Measurements from ENCODE around the gene UPP2. TPM values are rescaled to one million over a fixed set of nuclear protein-coding genes. Genes with fewer than 3 reads are reported as not detected.

Gene UPP2
- total RNA-seq, 1 experiment from 2014 or later, result not detected

- no CpG with 5 or more reads among the region's 4 CpGs for WGBS (ENCODE audit: extremely low coverage, insufficient read length, low lambda C conversion rate)
- no peaks in the 10 kb centered on the region for H3K9me3 ChIP-seq (ENCODE audit: control insufficient read depth, low read depth, low read length)
- DNase-seq, result no peak
- H3K4ac ChIP-seq (ENCODE audit: low read depth, low read length), result no peak overlapping the region
- no peak overlapping the region for H3K56ac ChIP-seq (ENCODE audit: insufficient read length, low read depth, low read length)
- no peak overlapping the region for H2BK12ac ChIP-seq (ENCODE audit: insufficient read length, low read depth, low read length)
- Mint-ChIP-seq H3K27ac (no peak overlapping the region), H3K4me3 (no peak overlapping the region), H3K36me3 (ENCODE audit: insufficient read depth in 1 of 3, low read depth in 3 of 3) (no peaks in the 10 kb centered on the region), H3K9me3 (no peaks in the 10 kb centered on the region; a peak in 1 of 5 replicates), H3K4me1 (peaks cover 2 to 4% of the 10 kb centered on the region in 2 experiments; a peak in 1 of 4 replicates), H3K27me3 (ENCODE audit: low read depth) (no peaks in the 10 kb centered on the region)
- H3K14ac ChIP-seq (ENCODE audit: insufficient read depth, low read length), result no peak overlapping the region
- H3K9ac ChIP-seq (ENCODE audit: extremely low read depth, insufficient read length, low read length), result no peak overlapping the region
- H3K79me1 ChIP-seq (ENCODE audit: insufficient read depth, low read depth, low read length, poor library complexity, severe bottlenecking), result no peaks in the 10 kb centered on the region
- H3K27ac ChIP-seq (ENCODE audit: insufficient read length, low read depth, low read length), result no peak overlapping the region
- no peak overlapping the region for H4K8ac ChIP-seq (replicated peaks; ENCODE audit: insufficient read length, low read depth, low read length)
- H3K18ac ChIP-seq (ENCODE audit: insufficient read length, low read depth, low read length), result no peak overlapping the region
- H3K23ac ChIP-seq (ENCODE audit: insufficient read length, low read depth, low read length), result no peak overlapping the region
- no peaks in the 10 kb centered on the region for H3K27me3 ChIP-seq (ENCODE audit: insufficient read depth, low read length)
- H3K23me2 ChIP-seq (ENCODE audit: insufficient read length, low read depth, low read length, poor library complexity, severe bottlenecking), result no peaks in the 10 kb centered on the region
- H4K5ac ChIP-seq (ENCODE audit: insufficient read length, low read depth, low read length), result no peak overlapping the region
- no peak overlapping the region for H2BK120ac ChIP-seq (ENCODE audit: low read depth, low read length, poor library complexity, severe bottlenecking)
- no peaks in the 10 kb centered on the region for H4K20me1 ChIP-seq (ENCODE audit: control insufficient read depth, insufficient read depth, insufficient read length)
- no peak overlapping the region for H2BK5ac ChIP-seq (ENCODE audit: insufficient read length, low read length)
- no peak overlapping the region for H4K91ac ChIP-seq (ENCODE audit: insufficient read length, low read depth, low read length)
- H3K79me2 ChIP-seq (ENCODE audit: insufficient read depth, low read length), result no peaks in the 10 kb centered on the region
- H2AFZ ChIP-seq (ENCODE audit: low read length), result no peak overlapping the region
- H2AK5ac ChIP-seq (ENCODE audit: insufficient read length, low read length), result no peak overlapping the region
- H3K4me1 ChIP-seq (ENCODE audit: insufficient read depth, low read length), result no peaks in the 10 kb centered on the region; the same call in 1 of the 2 replicates
- H2BK15ac ChIP-seq (ENCODE audit: low read depth, low read length), result no peak overlapping the region
- H3K4me2 ChIP-seq (ENCODE audit: insufficient read depth, insufficient read length, low read length), result no peak overlapping the region
- H2BK20ac ChIP-seq (ENCODE audit: low read depth, low read length, poor library complexity, severe bottlenecking), result no peak overlapping the region
- no peak overlapping the region for H3T11ph ChIP-seq (ENCODE audit: low read length)
- no peak for TF ChIP-seq CTCF (conservative IDR thresholded peaks at IDR 0.05)
Measured at GRCh38 chr2:158134055-158134454, 32.4 kb downstream of the UPP2 start.
